Measurements from ENCODE around the gene CA6.
"Not testable (repeated sequence)": the region's sequence is repeated elsewhere in the genome, so short reads cannot be mapped to it uniquely, and the experiment has no call there.

- TF ChIP-seq CTCF (IDR thresholded peaks at IDR 0.05 in 8 of 11, conservative IDR thresholded peaks at IDR 0.05 in 3 of 11); POLR2AphosphoS5 (IDR thresholded peaks at IDR 0.05); POLR2A (IDR thresholded peaks at IDR 0.05): not testable (repeated sequence)
These were observed 48.5 kb downstream of the CA6 start for GRCh38 chr1:8993962-8994675.
